WTC11 (cell line): ENCODE measurements around the gene PKN3. TPM values are rescaled to one million over a fixed set of nuclear protein-coding genes. Genes with fewer than 3 reads are reported as not detected.

ENCODE experiments used
- ETV6 ChIP-seq: sonication (generic); formaldehyde crosslinking; IDR thresholded peaks from 2 replicates; pipeline ENCODE4 v1.8.1; 2022; ENCODE audit warnings: mild to moderate bottlenecking, missing genetic modification reagents
- FOXP1 ChIP-seq: sonication (generic); formaldehyde crosslinking; IDR thresholded peaks from 2 replicates; pipeline ENCODE4 v1.8.0; 2022; ENCODE audit warnings: missing genetic modification reagents, mild to moderate bottlenecking, moderate library complexity, borderline replicate concordance
- GABPB1 ChIP-seq: sonication (generic); formaldehyde crosslinking; IDR thresholded peaks from 2 replicates; pipeline ENCODE4 v1.8.1; 2023; ENCODE audit warnings: mild to moderate bottlenecking, missing genetic modification reagents
- JUN ChIP-seq: sonication (generic); formaldehyde crosslinking; IDR thresholded peaks from 2 replicates; pipeline ENCODE4 v1.8.0; 2023; ENCODE audit warnings: mild to moderate bottlenecking, missing genetic modification reagents
- NR1H2 ChIP-seq: sonication (generic); formaldehyde crosslinking; IDR thresholded peaks from 2 replicates; pipeline ENCODE4 v1.9.0; 2021; ENCODE audit warnings: mild to moderate bottlenecking, moderate library complexity, missing genetic modification reagents
- NR3C1 ChIP-seq: sonication (generic); formaldehyde crosslinking; conservative IDR thresholded peaks from 2 replicates; pipeline ENCODE4 v1.8.1; 2023; ENCODE audit warnings: low read depth, mild to moderate bottlenecking, missing genetic modification reagents
- SMAD4 ChIP-seq: sonication (generic); formaldehyde crosslinking; IDR thresholded peaks from 2 replicates; pipeline ENCODE4 v1.8.0; 2022; ENCODE audit warnings: mild to moderate bottlenecking, missing genetic modification reagents
- SOX15 ChIP-seq: fragments of 250-450 bp; sonication (Bioruptor Pico); IDR thresholded peaks from 2 replicates; pipeline ENCODE4 v1.9.0; 2021; ENCODE audit warnings: mild to moderate bottlenecking
- TCF7 ChIP-seq: sonication (generic); formaldehyde crosslinking; IDR thresholded peaks from 2 replicates; pipeline ENCODE4 v1.8.0; 2022; ENCODE audit warnings: mild to moderate bottlenecking, low read depth, missing genetic modification reagents, moderate library complexity
- TEAD4 ChIP-seq: sonication (generic); formaldehyde crosslinking; IDR thresholded peaks from 2 replicates; pipeline ENCODE4 v1.8.0; 2022; ENCODE audit warnings: mild to moderate bottlenecking, missing genetic modification reagents
- ZNF121 ChIP-seq: sonication (generic); formaldehyde crosslinking; IDR thresholded peaks from 2 replicates; pipeline ENCODE4 v1.8.0; 2023; ENCODE audit warnings: missing genetic modification reagents
- ZNF219 ChIP-seq: sonication (generic); formaldehyde crosslinking; IDR thresholded peaks from 2 replicates; pipeline ENCODE4 v1.8.0; 2023; ENCODE audit warnings: missing genetic modification reagents, mild to moderate bottlenecking, borderline replicate concordance
- ZNF263 ChIP-seq: sonication (generic); formaldehyde crosslinking; IDR thresholded peaks from 2 replicates; pipeline ENCODE4 v1.8.1; 2022; ENCODE audit warnings: low read depth, mild to moderate bottlenecking, moderate library complexity, missing genetic modification reagents
- ZNF671 ChIP-seq: fragments of 250-450 bp; sonication (Bioruptor Pico); IDR thresholded peaks from 2 replicates; pipeline ENCODE4 v1.8.0; 2021; ENCODE audit warnings: mild to moderate bottlenecking
- total RNA-seq: library from RNA; stranded (reverse); gene quantifications from 3 replicates; pipeline ENCODE4 v1.2.3, GENCODE V29; 2021
- TF ChIP-seq, protein P1 (sequence below): sonication (generic); formaldehyde crosslinking; IDR thresholded peaks from 2 replicates; pipeline ENCODE4 v1.8.0; 2023; ENCODE audit warnings: missing genetic modification reagents, mild to moderate bottlenecking, borderline replicate concordance
- TF ChIP-seq, protein P2 (sequence below): sonication (generic); formaldehyde crosslinking; IDR thresholded peaks from 2 replicates; pipeline ENCODE4 v1.8.0; 2023; ENCODE audit warnings: missing genetic modification reagents
- TF ChIP-seq, protein P3 (sequence below): sonication (generic); formaldehyde crosslinking; IDR thresholded peaks from 2 replicates; pipeline ENCODE4 v1.8.1; 2023; ENCODE audit warnings: mild to moderate bottlenecking, missing genetic modification reagents
- TF ChIP-seq, protein P4 (sequence below): fragments of 250-450 bp; sonication (Bioruptor Pico); IDR thresholded peaks from 2 replicates; pipeline ENCODE4 v2.1.2; 2022; ENCODE audit warnings: mild to moderate bottlenecking, moderate library complexity
- TF ChIP-seq, protein P5 (sequence below): sonication (generic); formaldehyde crosslinking; conservative IDR thresholded peaks from 2 replicates; pipeline ENCODE4 v1.8.1; 2023; ENCODE audit warnings: mild to moderate bottlenecking, low read depth, missing genetic modification reagents, moderate library complexity
- TF ChIP-seq, protein P6 (sequence below): sonication (generic); formaldehyde crosslinking; IDR thresholded peaks from 2 replicates; pipeline ENCODE4 v1.8.1; 2022; ENCODE audit warnings: low read depth, mild to moderate bottlenecking, moderate library complexity, missing genetic modification reagents, borderline replicate concordance
- TF ChIP-seq, protein P7 (sequence below): sonication (generic); formaldehyde crosslinking; IDR thresholded peaks from 2 replicates; pipeline ENCODE4 v1.8.1; 2023; ENCODE audit warnings: mild to moderate bottlenecking, missing genetic modification reagents
- TF ChIP-seq, protein P8 (sequence below): sonication (generic); formaldehyde crosslinking; IDR thresholded peaks from 2 replicates; pipeline ENCODE4 v1.8.1; 2023; ENCODE audit warnings: mild to moderate bottlenecking, missing genetic modification reagents, moderate library complexity
- TF ChIP-seq, protein P9 (sequence below): sonication (generic); formaldehyde crosslinking; conservative IDR thresholded peaks from 2 replicates; pipeline ENCODE4 v1.8.1; 2022; ENCODE audit warnings: mild to moderate bottlenecking, missing genetic modification reagents

Gene PKN3
- total RNA-seq, 1 experiment from 2014 or later: 24.1 TPM

DNA sequence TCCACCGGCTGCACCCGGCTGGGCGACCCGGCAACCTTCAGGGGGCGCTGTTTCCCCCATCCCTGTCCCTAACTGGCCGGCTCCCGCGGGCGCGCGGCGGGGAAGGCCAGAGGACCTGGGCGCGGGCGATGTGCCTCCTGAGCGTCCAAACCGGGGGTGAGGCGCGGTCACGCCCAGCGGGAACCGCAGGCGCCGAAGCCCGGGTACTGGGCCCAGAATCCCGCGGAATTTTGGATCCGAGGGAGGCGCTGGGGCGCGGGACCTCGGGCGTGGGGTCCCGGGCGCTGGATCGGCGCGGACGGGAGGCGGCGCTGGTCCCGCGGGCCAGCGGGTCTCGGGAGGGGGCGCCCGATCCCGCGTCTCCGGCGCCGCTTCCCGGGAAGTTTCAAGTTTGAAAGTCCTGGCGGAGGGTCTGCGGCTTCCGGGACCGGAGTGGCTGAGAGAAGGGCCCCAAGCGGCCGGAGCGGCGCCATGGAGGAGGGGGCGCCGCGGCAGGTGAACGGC lies at the start of gene PKN3 (continued):
- TF ChIP-seq, protein P1, sequence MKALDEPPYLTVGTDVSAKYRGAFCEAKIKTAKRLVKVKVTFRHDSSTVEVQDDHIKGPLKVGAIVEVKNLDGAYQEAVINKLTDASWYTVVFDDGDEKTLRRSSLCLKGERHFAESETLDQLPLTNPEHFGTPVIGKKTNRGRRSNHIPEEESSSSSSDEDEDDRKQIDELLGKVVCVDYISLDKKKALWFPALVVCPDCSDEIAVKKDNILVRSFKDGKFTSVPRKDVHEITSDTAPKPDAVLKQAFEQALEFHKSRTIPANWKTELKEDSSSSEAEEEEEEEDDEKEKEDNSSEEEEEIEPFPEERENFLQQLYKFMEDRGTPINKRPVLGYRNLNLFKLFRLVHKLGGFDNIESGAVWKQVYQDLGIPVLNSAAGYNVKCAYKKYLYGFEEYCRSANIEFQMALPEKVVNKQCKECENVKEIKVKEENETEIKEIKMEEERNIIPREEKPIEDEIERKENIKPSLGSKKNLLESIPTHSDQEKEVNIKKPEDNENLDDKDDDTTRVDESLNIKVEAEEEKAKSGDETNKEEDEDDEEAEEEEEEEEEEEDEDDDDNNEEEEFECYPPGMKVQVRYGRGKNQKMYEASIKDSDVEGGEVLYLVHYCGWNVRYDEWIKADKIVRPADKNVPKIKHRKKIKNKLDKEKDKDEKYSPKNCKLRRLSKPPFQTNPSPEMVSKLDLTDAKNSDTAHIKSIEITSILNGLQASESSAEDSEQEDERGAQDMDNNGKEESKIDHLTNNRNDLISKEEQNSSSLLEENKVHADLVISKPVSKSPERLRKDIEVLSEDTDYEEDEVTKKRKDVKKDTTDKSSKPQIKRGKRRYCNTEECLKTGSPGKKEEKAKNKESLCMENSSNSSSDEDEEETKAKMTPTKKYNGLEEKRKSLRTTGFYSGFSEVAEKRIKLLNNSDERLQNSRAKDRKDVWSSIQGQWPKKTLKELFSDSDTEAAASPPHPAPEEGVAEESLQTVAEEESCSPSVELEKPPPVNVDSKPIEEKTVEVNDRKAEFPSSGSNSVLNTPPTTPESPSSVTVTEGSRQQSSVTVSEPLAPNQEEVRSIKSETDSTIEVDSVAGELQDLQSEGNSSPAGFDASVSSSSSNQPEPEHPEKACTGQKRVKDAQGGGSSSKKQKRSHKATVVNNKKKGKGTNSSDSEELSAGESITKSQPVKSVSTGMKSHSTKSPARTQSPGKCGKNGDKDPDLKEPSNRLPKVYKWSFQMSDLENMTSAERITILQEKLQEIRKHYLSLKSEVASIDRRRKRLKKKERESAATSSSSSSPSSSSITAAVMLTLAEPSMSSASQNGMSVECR (CRISPR knock-in tag): no peak; the same call in 1 of the 2 replicates
- TF ChIP-seq, protein P2, sequence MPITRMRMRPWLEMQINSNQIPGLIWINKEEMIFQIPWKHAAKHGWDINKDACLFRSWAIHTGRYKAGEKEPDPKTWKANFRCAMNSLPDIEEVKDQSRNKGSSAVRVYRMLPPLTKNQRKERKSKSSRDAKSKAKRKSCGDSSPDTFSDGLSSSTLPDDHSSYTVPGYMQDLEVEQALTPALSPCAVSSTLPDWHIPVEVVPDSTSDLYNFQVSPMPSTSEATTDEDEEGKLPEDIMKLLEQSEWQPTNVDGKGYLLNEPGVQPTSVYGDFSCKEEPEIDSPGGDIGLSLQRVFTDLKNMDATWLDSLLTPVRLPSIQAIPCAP (CRISPR knock-in tag): no peak
- TF ChIP-seq, protein P3, sequence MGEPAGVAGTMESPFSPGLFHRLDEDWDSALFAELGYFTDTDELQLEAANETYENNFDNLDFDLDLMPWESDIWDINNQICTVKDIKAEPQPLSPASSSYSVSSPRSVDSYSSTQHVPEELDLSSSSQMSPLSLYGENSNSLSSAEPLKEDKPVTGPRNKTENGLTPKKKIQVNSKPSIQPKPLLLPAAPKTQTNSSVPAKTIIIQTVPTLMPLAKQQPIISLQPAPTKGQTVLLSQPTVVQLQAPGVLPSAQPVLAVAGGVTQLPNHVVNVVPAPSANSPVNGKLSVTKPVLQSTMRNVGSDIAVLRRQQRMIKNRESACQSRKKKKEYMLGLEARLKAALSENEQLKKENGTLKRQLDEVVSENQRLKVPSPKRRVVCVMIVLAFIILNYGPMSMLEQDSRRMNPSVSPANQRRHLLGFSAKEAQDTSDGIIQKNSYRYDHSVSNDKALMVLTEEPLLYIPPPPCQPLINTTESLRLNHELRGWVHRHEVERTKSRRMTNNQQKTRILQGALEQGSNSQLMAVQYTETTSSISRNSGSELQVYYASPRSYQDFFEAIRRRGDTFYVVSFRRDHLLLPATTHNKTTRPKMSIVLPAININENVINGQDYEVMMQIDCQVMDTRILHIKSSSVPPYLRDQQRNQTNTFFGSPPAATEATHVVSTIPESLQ (CRISPR knock-in tag): no peak
- TF ChIP-seq FOXP1 (CRISPR knock-in tag) (0 out of 2 replicates have a peak, but pooled peaks have one; percentile 11), ZNF219 (CRISPR knock-in tag) (no peak), NR3C1 (no peak), NR1H2 (CRISPR knock-in tag) (no peak), SOX15 (CRISPR knock-in tag) (no peak), ZNF671 (CRISPR knock-in tag) (no peak), JUN (CRISPR knock-in tag) (0 out of 2 replicates have a peak, but pooled peaks have one; percentile 27), GABPB1 (CRISPR knock-in tag) (no peak; the same call in 1 of the 2 replicates), ZNF263 (no peak), TEAD4 (no peak), TCF7 (CRISPR knock-in tag) (no peak), SMAD4 (no peak), ZNF121 (CRISPR knock-in tag) (0 out of 2 replicates have a peak, but pooled peaks have one; percentile 18), ETV6 (CRISPR knock-in tag) (peak; percentile 73; the same call in 1 of the 2 replicates)
- TF ChIP-seq, protein P4, sequence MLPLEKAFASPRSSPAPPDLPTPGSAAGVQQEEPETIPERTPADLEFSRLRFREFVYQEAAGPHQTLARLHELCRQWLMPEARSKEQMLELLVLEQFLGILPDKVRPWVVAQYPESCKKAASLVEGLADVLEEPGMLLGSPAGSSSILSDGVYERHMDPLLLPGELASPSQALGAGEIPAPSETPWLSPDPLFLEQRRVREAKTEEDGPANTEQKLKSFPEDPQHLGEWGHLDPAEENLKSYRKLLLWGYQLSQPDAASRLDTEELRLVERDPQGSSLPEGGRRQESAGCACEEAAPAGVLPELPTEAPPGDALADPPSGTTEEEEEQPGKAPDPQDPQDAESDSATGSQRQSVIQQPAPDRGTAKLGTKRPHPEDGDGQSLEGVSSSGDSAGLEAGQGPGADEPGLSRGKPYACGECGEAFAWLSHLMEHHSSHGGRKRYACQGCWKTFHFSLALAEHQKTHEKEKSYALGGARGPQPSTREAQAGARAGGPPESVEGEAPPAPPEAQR (CRISPR knock-in tag): no peak
- TF ChIP-seq, protein P5, sequence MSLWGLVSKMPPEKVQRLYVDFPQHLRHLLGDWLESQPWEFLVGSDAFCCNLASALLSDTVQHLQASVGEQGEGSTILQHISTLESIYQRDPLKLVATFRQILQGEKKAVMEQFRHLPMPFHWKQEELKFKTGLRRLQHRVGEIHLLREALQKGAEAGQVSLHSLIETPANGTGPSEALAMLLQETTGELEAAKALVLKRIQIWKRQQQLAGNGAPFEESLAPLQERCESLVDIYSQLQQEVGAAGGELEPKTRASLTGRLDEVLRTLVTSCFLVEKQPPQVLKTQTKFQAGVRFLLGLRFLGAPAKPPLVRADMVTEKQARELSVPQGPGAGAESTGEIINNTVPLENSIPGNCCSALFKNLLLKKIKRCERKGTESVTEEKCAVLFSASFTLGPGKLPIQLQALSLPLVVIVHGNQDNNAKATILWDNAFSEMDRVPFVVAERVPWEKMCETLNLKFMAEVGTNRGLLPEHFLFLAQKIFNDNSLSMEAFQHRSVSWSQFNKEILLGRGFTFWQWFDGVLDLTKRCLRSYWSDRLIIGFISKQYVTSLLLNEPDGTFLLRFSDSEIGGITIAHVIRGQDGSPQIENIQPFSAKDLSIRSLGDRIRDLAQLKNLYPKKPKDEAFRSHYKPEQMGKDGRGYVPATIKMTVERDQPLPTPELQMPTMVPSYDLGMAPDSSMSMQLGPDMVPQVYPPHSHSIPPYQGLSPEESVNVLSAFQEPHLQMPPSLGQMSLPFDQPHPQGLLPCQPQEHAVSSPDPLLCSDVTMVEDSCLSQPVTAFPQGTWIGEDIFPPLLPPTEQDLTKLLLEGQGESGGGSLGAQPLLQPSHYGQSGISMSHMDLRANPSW (CRISPR knock-in tag): no peak
- TF ChIP-seq, protein P6, sequence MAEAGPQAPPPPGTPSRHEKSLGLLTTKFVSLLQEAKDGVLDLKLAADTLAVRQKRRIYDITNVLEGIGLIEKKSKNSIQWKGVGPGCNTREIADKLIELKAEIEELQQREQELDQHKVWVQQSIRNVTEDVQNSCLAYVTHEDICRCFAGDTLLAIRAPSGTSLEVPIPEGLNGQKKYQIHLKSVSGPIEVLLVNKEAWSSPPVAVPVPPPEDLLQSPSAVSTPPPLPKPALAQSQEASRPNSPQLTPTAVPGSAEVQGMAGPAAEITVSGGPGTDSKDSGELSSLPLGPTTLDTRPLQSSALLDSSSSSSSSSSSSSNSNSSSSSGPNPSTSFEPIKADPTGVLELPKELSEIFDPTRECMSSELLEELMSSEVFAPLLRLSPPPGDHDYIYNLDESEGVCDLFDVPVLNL (CRISPR knock-in tag): no peak
- TF ChIP-seq, protein P7, sequence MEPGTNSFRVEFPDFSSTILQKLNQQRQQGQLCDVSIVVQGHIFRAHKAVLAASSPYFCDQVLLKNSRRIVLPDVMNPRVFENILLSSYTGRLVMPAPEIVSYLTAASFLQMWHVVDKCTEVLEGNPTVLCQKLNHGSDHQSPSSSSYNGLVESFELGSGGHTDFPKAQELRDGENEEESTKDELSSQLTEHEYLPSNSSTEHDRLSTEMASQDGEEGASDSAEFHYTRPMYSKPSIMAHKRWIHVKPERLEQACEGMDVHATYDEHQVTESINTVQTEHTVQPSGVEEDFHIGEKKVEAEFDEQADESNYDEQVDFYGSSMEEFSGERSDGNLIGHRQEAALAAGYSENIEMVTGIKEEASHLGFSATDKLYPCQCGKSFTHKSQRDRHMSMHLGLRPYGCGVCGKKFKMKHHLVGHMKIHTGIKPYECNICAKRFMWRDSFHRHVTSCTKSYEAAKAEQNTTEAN (CRISPR knock-in tag): no peak
- TF ChIP-seq, protein P8, sequence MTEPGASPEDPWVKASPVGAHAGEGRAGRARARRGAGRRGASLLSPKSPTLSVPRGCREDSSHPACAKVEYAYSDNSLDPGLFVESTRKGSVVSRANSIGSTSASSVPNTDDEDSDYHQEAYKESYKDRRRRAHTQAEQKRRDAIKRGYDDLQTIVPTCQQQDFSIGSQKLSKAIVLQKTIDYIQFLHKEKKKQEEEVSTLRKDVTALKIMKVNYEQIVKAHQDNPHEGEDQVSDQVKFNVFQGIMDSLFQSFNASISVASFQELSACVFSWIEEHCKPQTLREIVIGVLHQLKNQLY: no peak
- TF ChIP-seq, protein P9, sequence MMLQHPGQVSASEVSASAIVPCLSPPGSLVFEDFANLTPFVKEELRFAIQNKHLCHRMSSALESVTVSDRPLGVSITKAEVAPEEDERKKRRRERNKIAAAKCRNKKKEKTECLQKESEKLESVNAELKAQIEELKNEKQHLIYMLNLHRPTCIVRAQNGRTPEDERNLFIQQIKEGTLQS (CRISPR knock-in tag): no peak
